Astrocyte of the spinal cord (primary cell): ENCODE results near the gene NXNL1.

ENCODE experiments used
- DNase-seq: peaks from one replicate; pipeline ENCODE4 v3.0.0; 2011; ENCODE audit warnings: low read depth, low spot score
- H3K4me3 ChIP-seq: 2 replicates; pipeline ENCODE4 v1.5.1; 2011; ENCODE audit warnings: low read depth, mild to moderate bottlenecking, low read length, moderate library complexity
- in situ Hi-C: cut with HindIII; loops from 2 replicates; pipeline ENCODE4 v1.10.0; 2017; ENCODE audit warnings: low sequenced_read_pairs
- TF ChIP-seq, protein P1 (sequence below): IDR thresholded peaks from 2 replicates; pipeline ENCODE4 v1.5.1; 2012; ENCODE audit warnings: low read depth, mild to moderate bottlenecking, low read length, inconsistent platforms

Gene NXNL1

GRCh38 chr19:17406046-17406886, 54.5 kb downstream of the NXNL1 start:
- no peak overlapping the region for H3K4me3 ChIP-seq
- TF ChIP-seq, protein P1, sequence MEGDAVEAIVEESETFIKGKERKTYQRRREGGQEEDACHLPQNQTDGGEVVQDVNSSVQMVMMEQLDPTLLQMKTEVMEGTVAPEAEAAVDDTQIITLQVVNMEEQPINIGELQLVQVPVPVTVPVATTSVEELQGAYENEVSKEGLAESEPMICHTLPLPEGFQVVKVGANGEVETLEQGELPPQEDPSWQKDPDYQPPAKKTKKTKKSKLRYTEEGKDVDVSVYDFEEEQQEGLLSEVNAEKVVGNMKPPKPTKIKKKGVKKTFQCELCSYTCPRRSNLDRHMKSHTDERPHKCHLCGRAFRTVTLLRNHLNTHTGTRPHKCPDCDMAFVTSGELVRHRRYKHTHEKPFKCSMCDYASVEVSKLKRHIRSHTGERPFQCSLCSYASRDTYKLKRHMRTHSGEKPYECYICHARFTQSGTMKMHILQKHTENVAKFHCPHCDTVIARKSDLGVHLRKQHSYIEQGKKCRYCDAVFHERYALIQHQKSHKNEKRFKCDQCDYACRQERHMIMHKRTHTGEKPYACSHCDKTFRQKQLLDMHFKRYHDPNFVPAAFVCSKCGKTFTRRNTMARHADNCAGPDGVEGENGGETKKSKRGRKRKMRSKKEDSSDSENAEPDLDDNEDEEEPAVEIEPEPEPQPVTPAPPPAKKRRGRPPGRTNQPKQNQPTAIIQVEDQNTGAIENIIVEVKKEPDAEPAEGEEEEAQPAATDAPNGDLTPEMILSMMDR = no peak
- in situ Hi-C loops = no loop called here
- peak; percentile 86 for DNase-seq
